Cardiac fibroblast (primary cell): Measurements from ENCODE around the gene PRKG1.

Experiments
- DNase-seq, 2 donors: peaks; one replicate each; pipeline versions ENCODE4 v3.0.0 to v3.0.0-alpha.2; 2010; ENCODE audit warnings: low read depth in 2 of 2
- H3K4me3 ChIP-seq, 2 donors: replicated peaks in 1 of 2; 1 replicate in 1 of 2; 2 replicates in 1 of 2; pipeline ENCODE4 v1.5.1; 2011; ENCODE audit warnings: low read depth in 2 of 2, low read length in 2 of 2, mild to moderate bottlenecking in 2 of 2, moderate library complexity in 1 of 2
- TF ChIP-seq, protein P1 (sequence below): IDR thresholded peaks from one replicate; pipeline ENCODE4 v1.5.1; 2011; ENCODE audit warnings: low read depth, mild to moderate bottlenecking, low read length, inconsistent platforms

PRKG1 gene

DNA sequence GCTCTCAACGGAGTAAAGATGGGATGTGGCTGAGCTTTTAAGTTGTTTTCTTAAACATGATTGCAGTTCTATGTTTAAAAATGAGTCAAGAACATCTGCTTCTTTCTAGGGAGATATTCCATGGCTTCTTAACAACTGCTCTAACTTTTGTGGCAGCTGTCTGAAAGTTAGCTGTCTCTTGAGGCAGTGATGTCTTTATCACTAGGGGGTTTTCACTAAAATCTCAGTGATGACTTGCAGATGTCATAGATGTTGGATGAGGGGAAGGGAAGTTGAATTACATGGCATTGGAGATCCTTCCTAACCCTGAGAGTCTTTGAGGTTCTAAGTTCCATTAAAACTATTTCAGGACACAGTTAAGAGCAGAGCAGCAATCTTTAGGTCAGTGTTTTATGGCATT is 43.5 kb downstream of the PRKG1 start:
- TF ChIP-seq, protein P1, sequence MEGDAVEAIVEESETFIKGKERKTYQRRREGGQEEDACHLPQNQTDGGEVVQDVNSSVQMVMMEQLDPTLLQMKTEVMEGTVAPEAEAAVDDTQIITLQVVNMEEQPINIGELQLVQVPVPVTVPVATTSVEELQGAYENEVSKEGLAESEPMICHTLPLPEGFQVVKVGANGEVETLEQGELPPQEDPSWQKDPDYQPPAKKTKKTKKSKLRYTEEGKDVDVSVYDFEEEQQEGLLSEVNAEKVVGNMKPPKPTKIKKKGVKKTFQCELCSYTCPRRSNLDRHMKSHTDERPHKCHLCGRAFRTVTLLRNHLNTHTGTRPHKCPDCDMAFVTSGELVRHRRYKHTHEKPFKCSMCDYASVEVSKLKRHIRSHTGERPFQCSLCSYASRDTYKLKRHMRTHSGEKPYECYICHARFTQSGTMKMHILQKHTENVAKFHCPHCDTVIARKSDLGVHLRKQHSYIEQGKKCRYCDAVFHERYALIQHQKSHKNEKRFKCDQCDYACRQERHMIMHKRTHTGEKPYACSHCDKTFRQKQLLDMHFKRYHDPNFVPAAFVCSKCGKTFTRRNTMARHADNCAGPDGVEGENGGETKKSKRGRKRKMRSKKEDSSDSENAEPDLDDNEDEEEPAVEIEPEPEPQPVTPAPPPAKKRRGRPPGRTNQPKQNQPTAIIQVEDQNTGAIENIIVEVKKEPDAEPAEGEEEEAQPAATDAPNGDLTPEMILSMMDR, result no peak
- DNase-seq, result peak; percentile 16 to 36
- H3K4me3 ChIP-seq, result no peak overlapping the region

DNA sequence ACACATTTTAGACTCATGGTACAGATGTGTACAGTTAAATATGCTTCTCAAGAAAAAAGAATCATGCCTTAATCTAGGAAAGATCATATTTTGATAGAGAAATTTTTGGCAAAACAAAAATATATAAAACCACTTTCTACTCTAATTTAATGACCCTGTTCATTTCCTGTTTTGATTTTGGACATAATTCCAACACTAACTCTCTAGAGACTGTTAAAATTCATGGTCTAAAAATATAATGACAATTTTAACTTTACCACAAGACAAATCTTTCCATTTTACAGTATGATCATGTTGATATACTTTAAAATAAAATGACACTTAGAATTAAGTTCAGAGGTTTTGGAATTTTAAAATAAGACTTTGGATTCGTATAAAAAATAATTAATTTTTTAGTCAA is 45.2 kb downstream of the PRKG1 start:
- DNase-seq, result no peak

DNA sequence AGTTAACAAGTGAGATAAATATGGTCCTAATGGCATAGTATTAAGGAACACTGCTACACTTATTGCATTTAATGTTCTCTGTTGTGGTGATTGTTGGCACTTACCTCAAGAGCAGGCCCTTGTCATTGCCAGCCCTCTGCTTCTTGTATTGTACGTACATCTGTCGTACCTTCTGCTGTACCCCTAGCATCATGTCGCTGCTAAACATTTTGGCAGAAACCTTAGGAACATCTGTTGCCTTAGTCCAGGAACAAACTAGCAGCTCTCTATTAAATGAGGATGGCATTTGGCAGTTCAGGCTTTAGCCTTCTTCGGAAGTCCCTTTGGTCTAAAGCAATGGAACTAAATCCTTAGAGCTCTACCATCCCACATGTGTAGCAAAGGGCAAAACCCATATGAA is 47.6 kb downstream of the PRKG1 start:
- DNase-seq, result no peak
- TF ChIP-seq, protein P1, result no peak
- H3K4me3 ChIP-seq, result no peak overlapping the region

More for the DNA sequence above, 45.2 kb downstream of the PRKG1 start:
- no peak overlapping the region for H3K4me3 ChIP-seq
- TF ChIP-seq, protein P1, result no peak

DNA sequence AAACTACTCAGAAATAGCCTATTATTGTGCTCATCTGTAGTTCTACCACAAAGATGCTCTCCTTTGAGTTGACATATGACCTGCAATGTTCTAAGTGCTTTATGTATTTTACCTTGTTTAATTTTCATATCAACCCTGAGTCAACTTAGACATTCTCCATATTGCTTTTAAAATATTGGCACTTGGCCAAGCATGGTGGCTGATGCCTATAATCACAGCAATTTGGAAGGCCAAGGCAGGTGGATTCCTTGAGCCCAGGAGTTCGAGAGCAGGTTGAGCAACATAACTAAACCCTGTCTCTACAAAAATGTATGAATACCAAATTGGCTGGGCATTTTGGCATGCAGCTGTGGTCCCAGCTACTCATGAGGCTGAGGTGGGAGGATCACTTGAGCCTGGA is 50.6 kb downstream of the PRKG1 start:
- TF ChIP-seq, protein P1, result no peak
- H3K4me3 ChIP-seq, result no peak overlapping the region
- no peak for DNase-seq

DNA sequence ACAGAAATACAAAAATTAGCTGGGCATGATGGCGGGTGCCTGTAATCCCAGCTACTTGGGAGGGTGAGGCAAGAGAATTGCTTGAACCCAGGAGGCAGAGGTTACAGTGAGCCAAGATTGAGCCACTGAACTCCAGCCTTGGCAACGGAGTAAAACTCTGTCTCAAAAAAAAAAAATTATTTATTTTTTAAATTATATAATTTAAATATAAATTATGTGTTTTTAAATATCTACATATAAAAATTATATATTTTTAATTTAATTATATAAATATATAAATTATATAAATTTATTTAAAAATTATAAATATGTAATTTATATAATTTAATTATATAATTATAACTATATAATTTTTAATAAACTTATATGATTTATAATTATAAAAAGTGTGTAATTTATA is 51.2 kb downstream of the PRKG1 start:
- TF ChIP-seq, protein P1, result no peak

GRCh38 chr10:51129946-51130544 is 55.8 kb downstream of the PRKG1 start:
- TF ChIP-seq, protein P1, result no peak
- DNase-seq, result no peak
- H3K4me3 ChIP-seq, result no peak overlapping the region

More for the DNA sequence above, 51.2 kb downstream of the PRKG1 start:
- H3K4me3 ChIP-seq, result no peak overlapping the region
- DNase-seq, result no peak

DNA sequence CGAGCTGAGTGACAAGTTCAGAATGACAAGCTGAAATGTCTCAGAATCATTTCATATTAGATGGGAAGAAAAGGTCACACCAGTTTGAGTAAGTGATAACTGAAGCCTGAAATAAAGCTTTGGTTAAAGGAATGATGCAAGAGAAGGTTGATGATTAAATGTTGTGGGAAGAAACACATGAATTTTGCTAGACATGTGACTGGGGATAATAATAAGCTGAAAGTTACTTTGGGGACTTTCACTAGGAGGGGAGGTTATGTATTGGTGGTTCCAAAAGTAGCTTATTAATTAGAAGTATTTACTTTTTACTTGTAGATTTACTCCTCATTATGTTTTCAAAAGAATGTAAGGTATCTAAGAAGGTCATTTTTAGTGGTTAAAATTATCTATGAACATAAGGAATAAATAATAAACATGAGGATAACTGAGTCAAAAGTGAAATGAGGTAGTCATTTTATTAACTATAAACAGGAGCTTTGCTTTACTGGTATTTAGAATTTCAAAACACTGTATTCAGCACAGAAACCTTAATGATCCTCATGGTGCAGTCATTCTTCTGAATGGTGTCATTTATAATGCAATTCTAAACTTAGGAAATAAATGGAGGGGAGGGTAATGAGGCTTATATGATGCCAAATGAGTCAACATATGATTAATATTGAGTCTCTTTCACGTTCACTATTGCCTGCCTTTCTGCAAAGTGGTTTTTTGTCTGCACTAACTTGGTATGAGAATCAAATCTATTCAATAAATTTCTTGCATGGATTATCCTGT is 63.7 kb downstream of the PRKG1 start:
- peak; percentile 18 to 70 for DNase-seq
- TF ChIP-seq, protein P1, result no peak
- no peak overlapping the region for H3K4me3 ChIP-seq
